Erythroblast (primary cell): ENCODE measurements around the gene REPS2.

Experiments used
- GATA1 ChIP-seq: IDR thresholded peaks from 2 replicates; pipeline ENCODE4 v1.6.1; 2011; ENCODE audit warnings: low read depth, mild to moderate bottlenecking, control low read depth, low read length, moderate library complexity
- POLR2A ChIP-seq: IDR thresholded peaks from 2 replicates; pipeline ENCODE4 v1.6.1; 2011; ENCODE audit warnings: mild to moderate bottlenecking, low read length

GRCh38 chrX:17012465-17012864, 66.0 kb downstream of the REPS2 start:
- TF ChIP-seq POLR2A (no peak), GATA1 (no peak)
